KMS-11 (cell line): ENCODE measurements around the gene PTGS1.

Experiments
- H2AFZ ChIP-seq: fragments of 200-600 bp; sonication (generic); 2 replicates; pipeline ENCODE4 v1.6.1; 2016; ENCODE audit warnings: antibody characterized with exemption, mixed run types, low read depth
- H3K27ac ChIP-seq: fragments of 200-600 bp; sonication (generic); 2 replicates; pipeline ENCODE4 v1.6.1; 2016; ENCODE audit warnings: mild to moderate bottlenecking, mixed run types
- H3K27me3 ChIP-seq: fragments of 200-600 bp; sonication (generic); 2 replicates; pipeline ENCODE4 v1.6.1; 2017; ENCODE audit warnings: mild to moderate bottlenecking, low read depth, mixed run types, moderate library complexity; ENCODE audit not compliant: insufficient read depth
- H3K36me3 ChIP-seq: fragments of 200-600 bp; sonication (generic); 2 replicates; pipeline ENCODE4 v1.6.1; 2017; ENCODE audit warnings: mild to moderate bottlenecking, mixed run types; ENCODE audit not compliant: insufficient read depth
- H3K4me1 ChIP-seq: fragments of 200-600 bp; sonication (generic); 2 replicates; pipeline ENCODE4 v1.6.1; 2016; ENCODE audit warnings: mild to moderate bottlenecking, low read depth, mixed run types; ENCODE audit not compliant: poor library complexity, severe bottlenecking
- H3K4me2 ChIP-seq: fragments of 200-600 bp; sonication (generic); 2 replicates; pipeline ENCODE4 v1.7.0; 2016; ENCODE audit warnings: mild to moderate bottlenecking, mixed run types
- H3K4me3 ChIP-seq: fragments of 200-600 bp; sonication (generic); IDR thresholded peaks from 2 replicates; pipeline ENCODE4 v1.6.1; 2017; ENCODE audit warnings: low read depth, low read length, mixed read lengths; ENCODE audit not compliant: insufficient read depth
- H3K79me2 ChIP-seq: fragments of 200-600 bp; sonication (generic); 2 replicates; pipeline ENCODE4 v1.6.1; 2016; ENCODE audit warnings: low read depth, mixed run types; ENCODE audit not compliant: insufficient read depth
- H3K9ac ChIP-seq: fragments of 200-600 bp; sonication (generic); 2 replicates; pipeline ENCODE4 v1.6.1; 2016; ENCODE audit warnings: mild to moderate bottlenecking, mixed run types
- H4K20me1 ChIP-seq: fragments of 200-600 bp; sonication (generic); 2 replicates; pipeline ENCODE4 v1.6.1; 2016; ENCODE audit warnings: mild to moderate bottlenecking, mixed run types; ENCODE audit not compliant: insufficient read depth
- TF ChIP-seq, protein P1 (sequence below): fragments of 200-600 bp; sonication (generic); conservative IDR thresholded peaks from 2 replicates; pipeline ENCODE4 v1.6.1; 2017; ENCODE audit warnings: low read depth, mild to moderate bottlenecking, antibody characterized with exemption, low read length, moderate library complexity, mixed read lengths

Gene PTGS1

DNA sequence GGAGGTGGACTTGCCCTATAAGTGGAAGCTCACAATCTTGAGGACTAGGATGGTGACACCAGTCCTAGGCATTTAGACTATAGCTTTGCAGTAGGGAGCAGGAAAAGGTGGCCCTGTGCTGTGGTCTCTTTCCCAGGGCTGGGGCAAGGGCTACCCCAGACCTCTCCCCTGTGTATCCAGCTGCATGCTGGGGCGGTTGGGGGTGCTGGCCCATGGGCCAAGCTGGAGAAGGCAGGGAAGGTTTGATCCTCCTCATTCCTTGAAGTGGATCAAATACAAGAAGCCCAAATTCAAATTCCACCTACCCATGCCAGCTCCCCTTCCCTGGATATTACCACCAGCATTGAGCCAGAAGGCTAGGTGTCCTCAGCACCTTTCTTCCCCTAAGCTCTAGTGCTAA is 2.2 kb upstream of the PTGS1 start:
- H3K36me3 ChIP-seq: no peaks in the 10 kb centered on the region
- H3K79me2 ChIP-seq: no peaks in the 10 kb centered on the region
- H3K27me3 ChIP-seq: no peaks in the 10 kb centered on the region
- no peaks in the 10 kb centered on the region for H3K4me1 ChIP-seq
- no peak overlapping the region for H3K9ac ChIP-seq
- no peak overlapping the region for H3K4me2 ChIP-seq
- H2AFZ ChIP-seq: no peak overlapping the region
- no peak overlapping the region for H3K27ac ChIP-seq
- no peak overlapping the region for H3K4me3 ChIP-seq
- H4K20me1 ChIP-seq: no peaks in the 10 kb centered on the region
- TF ChIP-seq, protein P1, sequence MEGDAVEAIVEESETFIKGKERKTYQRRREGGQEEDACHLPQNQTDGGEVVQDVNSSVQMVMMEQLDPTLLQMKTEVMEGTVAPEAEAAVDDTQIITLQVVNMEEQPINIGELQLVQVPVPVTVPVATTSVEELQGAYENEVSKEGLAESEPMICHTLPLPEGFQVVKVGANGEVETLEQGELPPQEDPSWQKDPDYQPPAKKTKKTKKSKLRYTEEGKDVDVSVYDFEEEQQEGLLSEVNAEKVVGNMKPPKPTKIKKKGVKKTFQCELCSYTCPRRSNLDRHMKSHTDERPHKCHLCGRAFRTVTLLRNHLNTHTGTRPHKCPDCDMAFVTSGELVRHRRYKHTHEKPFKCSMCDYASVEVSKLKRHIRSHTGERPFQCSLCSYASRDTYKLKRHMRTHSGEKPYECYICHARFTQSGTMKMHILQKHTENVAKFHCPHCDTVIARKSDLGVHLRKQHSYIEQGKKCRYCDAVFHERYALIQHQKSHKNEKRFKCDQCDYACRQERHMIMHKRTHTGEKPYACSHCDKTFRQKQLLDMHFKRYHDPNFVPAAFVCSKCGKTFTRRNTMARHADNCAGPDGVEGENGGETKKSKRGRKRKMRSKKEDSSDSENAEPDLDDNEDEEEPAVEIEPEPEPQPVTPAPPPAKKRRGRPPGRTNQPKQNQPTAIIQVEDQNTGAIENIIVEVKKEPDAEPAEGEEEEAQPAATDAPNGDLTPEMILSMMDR: no peak

DNA sequence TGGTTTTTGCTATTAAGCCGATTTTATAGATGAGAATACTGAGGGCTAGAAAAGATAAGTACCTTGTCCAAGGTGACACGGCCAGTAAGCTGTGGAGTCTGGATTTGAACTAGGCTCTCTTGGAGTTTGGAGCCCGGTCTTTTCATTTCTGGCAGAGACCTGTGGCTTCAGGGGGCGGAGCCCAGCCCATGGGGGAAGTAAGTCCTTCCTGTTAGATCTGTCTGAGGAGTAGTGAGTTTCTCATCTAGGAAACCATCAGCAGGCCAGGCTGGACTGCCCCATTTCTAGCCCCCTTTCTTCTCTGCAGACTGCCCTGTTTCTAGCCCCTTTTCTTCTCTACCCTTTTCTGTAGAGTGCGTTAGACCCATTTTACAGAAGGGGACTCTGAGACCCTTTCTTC is 521 bp upstream of the PTGS1 start:
- no peaks in the 10 kb centered on the region for H3K79me2 ChIP-seq
- H2AFZ ChIP-seq: no peak overlapping the region
- no peak overlapping the region for H3K27ac ChIP-seq
- no peaks in the 10 kb centered on the region for H3K27me3 ChIP-seq
- H4K20me1 ChIP-seq: no peaks in the 10 kb centered on the region
- 0 out of 2 replicates have a peak overlapping the region, but pooled peaks have one; percentile 45 for H3K4me2 ChIP-seq
- TF ChIP-seq, protein P1: no peak
- H3K36me3 ChIP-seq: no peaks in the 10 kb centered on the region
- no peaks in the 10 kb centered on the region for H3K4me1 ChIP-seq
- H3K9ac ChIP-seq: no peak overlapping the region
- H3K4me3 ChIP-seq: no peak overlapping the region

DNA sequence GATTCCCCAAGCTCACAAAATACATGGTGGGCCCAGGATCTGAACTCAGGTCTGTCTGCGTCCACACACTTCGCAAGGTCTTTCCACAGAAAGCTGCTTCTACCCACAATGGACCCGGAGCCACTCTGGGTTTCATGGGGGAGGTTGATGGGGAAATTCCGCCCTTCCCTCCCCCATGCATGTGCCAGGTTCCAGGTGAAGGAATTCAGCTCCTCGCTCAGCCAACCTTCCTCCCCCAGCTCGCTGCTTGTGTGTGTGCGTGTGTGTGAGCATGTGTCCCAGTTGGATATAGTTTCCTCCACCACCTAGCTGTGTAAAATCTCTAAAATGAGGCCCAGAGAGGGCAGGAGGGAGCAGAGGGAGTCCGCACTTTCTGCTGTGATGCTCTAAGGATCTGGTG is 1.0 kb downstream of the PTGS1 start:
- Histone ChIP-seq H3K27ac (no peak overlapping the region), H3K36me3 (no peaks in the 10 kb centered on the region), H3K4me2 (no peak overlapping the region), H4K20me1 (no peaks in the 10 kb centered on the region), H3K79me2 (no peaks in the 10 kb centered on the region), H3K9ac (no peak overlapping the region), H3K4me3 (no peak overlapping the region), H3K4me1 (no peaks in the 10 kb centered on the region), H3K27me3 (no peaks in the 10 kb centered on the region), H2AFZ (no peak overlapping the region)
- TF ChIP-seq, protein P1: no peak

DNA sequence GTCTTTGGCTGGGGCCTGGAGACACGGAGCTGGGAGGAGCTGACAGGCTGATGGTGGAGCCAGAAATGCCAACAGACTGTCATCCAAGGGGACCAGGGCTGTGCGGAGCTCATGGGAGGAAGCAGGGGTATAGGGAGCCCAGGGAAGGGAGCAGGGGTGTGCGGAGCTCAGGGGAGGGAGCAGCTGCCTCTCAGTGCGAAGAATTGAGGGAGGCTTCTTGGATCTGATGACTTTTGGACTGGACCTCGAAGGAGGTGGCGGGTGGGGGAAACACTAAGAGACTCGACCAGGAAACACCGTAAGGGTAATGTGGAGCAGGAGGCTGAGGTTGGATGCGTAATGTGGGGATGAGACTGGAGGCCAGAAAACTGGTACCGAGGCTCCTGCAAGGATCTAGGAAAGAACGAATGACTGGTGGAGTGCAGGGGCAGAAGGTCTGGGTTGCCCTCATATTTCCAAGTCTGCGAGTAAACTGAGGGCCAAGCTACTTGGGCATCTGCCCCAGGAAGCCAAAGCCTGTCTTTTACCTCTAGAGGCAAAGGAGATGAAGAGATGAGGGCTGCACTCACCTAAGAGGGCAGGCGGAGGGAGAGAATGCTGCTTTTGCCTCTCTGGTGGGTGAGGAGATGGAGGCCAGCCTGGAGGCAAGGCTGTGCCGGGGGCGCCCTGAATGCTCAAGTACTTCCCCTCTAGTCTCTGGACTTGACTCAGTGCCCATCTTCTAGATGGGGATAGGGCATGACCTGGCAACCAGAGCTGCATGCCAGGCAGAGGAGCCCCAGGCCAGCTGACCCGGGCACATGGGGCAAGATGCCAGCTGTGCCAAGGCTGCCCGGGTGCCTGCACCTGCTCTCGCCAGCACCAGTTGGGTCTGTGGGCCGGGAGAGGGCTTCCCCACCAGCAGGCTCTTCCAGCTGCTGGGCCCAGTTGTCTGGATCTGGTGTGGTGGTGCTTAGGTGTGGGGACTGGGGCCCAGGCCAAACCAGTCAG is 2.3 kb downstream of the PTGS1 start:
- no peak overlapping the region for H3K27ac ChIP-seq
- H3K4me2 ChIP-seq: no peak overlapping the region

More for the DNA sequence above, 2.3 kb downstream of the PTGS1 start:
- H4K20me1 ChIP-seq: no peaks in the 10 kb centered on the region
- no peaks in the 10 kb centered on the region for H3K27me3 ChIP-seq
- no peak overlapping the region for H3K9ac ChIP-seq
- TF ChIP-seq, protein P1: no peak
- no peaks in the 10 kb centered on the region for H3K79me2 ChIP-seq
- H3K4me1 ChIP-seq: no peaks in the 10 kb centered on the region
- no peak overlapping the region for H2AFZ ChIP-seq
- no peaks in the 10 kb centered on the region for H3K36me3 ChIP-seq
- H3K4me3 ChIP-seq: no peak overlapping the region
